Measurements from ENCODE around the gene COQ8B. TPM values are rescaled to one million over a fixed set of nuclear protein-coding genes. Genes with fewer than 3 reads are reported as not detected.

COQ8B gene
- total RNA-seq, 4 donors from 2014 or later, result 39.2 to 73.0 (median 54.7) TPM

DNA sequence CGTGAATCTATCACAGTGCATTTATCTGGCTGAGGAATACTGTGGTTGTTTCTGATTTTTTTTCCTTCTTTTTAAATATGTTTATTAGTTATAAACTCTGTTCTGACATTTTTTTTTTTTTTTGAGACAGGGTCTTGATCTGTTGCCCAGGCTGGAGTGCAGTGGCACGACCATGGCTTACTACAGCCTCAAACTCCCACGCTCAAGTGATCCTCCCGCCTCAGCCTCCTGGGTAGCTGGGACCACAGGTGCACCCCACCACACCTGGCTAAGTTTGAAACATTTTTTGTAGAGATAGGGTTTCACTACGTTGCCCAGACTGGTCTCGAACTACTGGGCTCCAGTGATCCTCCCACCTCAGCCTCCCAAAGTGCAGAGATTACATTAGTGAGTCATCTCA, 19.7 kb downstream of the COQ8B start:
- peaks cover 5 to 12% of the 10 kb centered on the region in 2 donors for H3K36me3 ChIP-seq
- H3K4me3 ChIP-seq (replicated peaks in 1 of 3), result no peak overlapping the region
- intact Hi-C loops (cut with DNase I), result no loop called here
- TF ChIP-seq, protein P1, sequence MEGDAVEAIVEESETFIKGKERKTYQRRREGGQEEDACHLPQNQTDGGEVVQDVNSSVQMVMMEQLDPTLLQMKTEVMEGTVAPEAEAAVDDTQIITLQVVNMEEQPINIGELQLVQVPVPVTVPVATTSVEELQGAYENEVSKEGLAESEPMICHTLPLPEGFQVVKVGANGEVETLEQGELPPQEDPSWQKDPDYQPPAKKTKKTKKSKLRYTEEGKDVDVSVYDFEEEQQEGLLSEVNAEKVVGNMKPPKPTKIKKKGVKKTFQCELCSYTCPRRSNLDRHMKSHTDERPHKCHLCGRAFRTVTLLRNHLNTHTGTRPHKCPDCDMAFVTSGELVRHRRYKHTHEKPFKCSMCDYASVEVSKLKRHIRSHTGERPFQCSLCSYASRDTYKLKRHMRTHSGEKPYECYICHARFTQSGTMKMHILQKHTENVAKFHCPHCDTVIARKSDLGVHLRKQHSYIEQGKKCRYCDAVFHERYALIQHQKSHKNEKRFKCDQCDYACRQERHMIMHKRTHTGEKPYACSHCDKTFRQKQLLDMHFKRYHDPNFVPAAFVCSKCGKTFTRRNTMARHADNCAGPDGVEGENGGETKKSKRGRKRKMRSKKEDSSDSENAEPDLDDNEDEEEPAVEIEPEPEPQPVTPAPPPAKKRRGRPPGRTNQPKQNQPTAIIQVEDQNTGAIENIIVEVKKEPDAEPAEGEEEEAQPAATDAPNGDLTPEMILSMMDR (IDR thresholded peaks at IDR 0.05), result no peak
- no peak for TF ChIP-seq POLR2A (IDR thresholded peaks at IDR 0.05)
- WGBS, 2 donors, result 97 to 98% methylated on average over 6 of the region's 6 CpGs
- DNase-seq, result no peak
- H3K9me3 ChIP-seq, result no peaks in the 10 kb centered on the region
- H3K27ac ChIP-seq, result no peak overlapping the region
- H3K27me3 ChIP-seq, result no peaks in the 10 kb centered on the region
- H3K4me1 ChIP-seq, result no peaks in the 10 kb centered on the region

DNA sequence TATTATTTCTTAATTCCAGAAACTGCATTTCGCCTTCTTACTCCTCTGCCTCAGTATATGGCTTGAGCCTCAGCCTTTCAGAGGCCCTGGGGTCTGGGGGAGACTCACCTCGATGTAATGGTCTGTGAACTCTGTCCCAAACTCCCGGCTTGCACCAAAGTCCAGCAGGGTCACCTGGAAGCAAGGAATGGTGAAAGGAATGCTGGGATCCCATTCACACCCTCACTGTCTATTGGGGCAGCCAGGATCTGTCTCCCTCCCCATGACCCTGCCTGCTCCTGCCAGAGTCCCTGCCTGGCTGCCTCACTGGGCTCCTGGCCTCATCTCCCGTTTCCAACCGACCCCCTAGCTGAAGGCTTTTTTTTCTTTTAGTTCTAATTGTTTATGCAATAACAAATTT, 20.8 kb downstream of the COQ8B start:
- H3K9me3 ChIP-seq, result no peaks in the 10 kb centered on the region
- no peak for TF ChIP-seq POLR2A (IDR thresholded peaks at IDR 0.05)
- TF ChIP-seq, protein P1 (IDR thresholded peaks at IDR 0.05), result no peak
- no peaks in the 10 kb centered on the region for H3K27me3 ChIP-seq
- intact Hi-C loops (cut with DNase I), result no loop called here
- no peak overlapping the region for H3K27ac ChIP-seq
- peaks cover 0 to 12% of the 10 kb centered on the region in 2 donors for H3K36me3 ChIP-seq
- no peak for DNase-seq
- H3K4me3 ChIP-seq (replicated peaks in 1 of 3), result no peak overlapping the region
- H3K4me1 ChIP-seq, result peaks cover 4 to 7% of the 10 kb centered on the region in 2 donors
- WGBS, 2 donors, result 94 to 96% methylated on average over 5 of the region's 5 CpGs

DNA sequence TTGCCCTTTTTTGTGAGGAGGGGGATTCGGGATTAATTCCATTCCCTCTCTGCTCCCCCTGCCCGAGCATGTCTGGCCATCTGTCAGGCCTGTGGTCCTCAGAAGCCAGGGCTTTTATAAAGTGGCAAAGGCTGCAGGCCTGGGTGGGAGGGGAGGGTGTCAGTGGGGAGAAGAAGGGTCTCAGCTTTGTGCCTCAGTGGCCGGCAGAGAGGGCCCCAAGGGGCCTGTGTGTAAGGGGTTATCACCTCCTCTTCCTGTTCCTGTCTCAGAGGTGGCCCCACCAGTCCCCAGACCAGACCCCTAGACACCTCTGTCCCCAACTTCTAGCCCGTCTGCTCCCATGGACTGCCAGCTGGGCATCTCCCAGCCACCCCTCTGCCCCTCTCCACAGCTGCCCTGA, 22.8 kb downstream of the COQ8B start:
- Histone ChIP-seq H3K27ac (no peak overlapping the region), H3K9me3 (no peaks in the 10 kb centered on the region), H3K4me3 (replicated peaks in 1 of 3) (no peak overlapping the region), H3K27me3 (no peaks in the 10 kb centered on the region), H3K4me1 (peaks cover 10 to 16% of the 10 kb centered on the region in 2 donors), H3K36me3 (peaks cover 0 to 12% of the 10 kb centered on the region in 2 donors)
- TF ChIP-seq, protein P1 (IDR thresholded peaks at IDR 0.05), result no peak
- TF ChIP-seq POLR2A (IDR thresholded peaks at IDR 0.05), result no peak
- DNase-seq, result no peak
- intact Hi-C loops (cut with DNase I), result no loop called here
- 85 to 86% methylated on average over 4 of the region's 4 CpGs for WGBS, 2 donors

DNA sequence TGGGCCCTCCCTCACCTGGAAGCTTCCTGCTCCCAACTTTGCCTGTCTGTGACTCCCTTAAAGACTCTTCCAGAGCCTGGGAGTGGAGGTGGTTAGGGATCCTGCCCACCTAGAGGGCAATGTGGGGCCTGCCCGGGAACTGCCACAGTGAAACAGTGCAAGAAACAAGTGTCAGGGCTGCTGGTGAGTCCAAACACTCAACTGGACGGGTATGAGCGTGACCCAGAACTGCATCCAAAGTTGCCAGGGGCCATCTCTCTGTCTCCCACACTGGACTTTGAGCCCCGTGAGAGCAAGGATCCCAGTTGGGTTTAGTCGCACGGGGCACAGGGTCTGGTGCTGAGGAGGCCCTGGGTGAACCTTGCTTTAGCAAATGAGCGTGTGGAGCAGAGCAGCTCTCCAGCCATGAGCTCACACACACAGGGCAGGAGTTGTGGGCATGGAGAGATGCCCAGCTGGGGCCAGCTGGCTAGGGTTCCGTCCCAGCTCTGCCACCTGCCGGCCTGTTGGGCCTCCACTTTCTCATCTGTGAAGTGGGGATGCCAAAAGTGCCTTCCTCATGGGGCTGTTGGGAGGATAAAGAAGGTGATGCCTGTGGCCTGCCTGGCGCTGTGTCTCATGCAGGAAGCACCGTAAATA, 23.4 kb downstream of the COQ8B start:
- H3K27me3 ChIP-seq, result no peaks in the 10 kb centered on the region
- no peaks in the 10 kb centered on the region for H3K9me3 ChIP-seq
- H3K4me1 ChIP-seq, result peaks cover 10 to 16% of the 10 kb centered on the region in 2 donors
- peaks cover 0 to 12% of the 10 kb centered on the region in 2 donors for H3K36me3 ChIP-seq
- intact Hi-C loops (cut with DNase I), result no loop called here
- H3K4me3 ChIP-seq (replicated peaks in 1 of 3), result no peak overlapping the region
- TF ChIP-seq, protein P1 (IDR thresholded peaks at IDR 0.05), result no peak
- no peak for TF ChIP-seq POLR2A (IDR thresholded peaks at IDR 0.05)
- DNase-seq, result no peak
- no peak overlapping the region for H3K27ac ChIP-seq
- 94% methylated on average over 8 to 9 of the region's 11 CpGs for WGBS, 2 donors

DNA sequence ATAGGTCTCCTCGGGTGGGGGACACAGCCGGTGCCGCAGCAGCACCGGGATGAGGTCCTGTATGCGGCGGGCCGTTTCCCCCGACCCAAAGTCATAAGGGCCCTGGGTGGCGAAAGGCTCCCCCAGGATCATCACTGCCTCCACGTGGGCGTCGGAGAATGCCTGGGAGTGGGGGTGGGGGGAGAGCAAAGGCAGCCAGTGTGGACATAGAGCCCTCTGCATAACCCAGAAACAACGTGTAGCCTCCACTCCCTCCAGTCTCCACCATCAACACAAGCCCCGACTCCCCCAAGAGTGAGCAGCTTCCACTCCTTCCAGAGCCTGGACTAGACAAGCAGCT, 24.5 kb downstream of the COQ8B start:
- intact Hi-C loops (cut with DNase I), result no loop called here
- 91 to 92% methylated on average over 10 to 14 of the region's 14 CpGs for WGBS, 2 donors

More for the DNA sequence above, 24.5 kb downstream of the COQ8B start:
- TF ChIP-seq, protein P1 (IDR thresholded peaks at IDR 0.05), result no peak
- TF ChIP-seq POLR2A (IDR thresholded peaks at IDR 0.05), result no peak
- no peak for DNase-seq
- Histone ChIP-seq H3K27ac (no peak overlapping the region), H3K4me1 (peaks cover 10 to 16% of the 10 kb centered on the region in 2 donors), H3K27me3 (no peaks in the 10 kb centered on the region), H3K4me3 (replicated peaks in 1 of 3) (no peak overlapping the region), H3K36me3 (peaks cover 0 to 12% of the 10 kb centered on the region in 2 donors), H3K9me3 (no peaks in the 10 kb centered on the region)

All from thyroid gland (tissue), 4 donors.